Astrocyte (in vitro differentiated cells and primary cell): ENCODE measurements around the gene SNX22.

Experiments used
- CTCF ChIP-seq: IDR thresholded peaks from 2 replicates; pipeline ENCODE4 v1.5.1; 2011; ENCODE audit warnings: low read depth, mild to moderate bottlenecking, inconsistent platforms, low read length, moderate library complexity; ENCODE audit not compliant: insufficient read depth
- EZH2 ChIP-seq: IDR thresholded peaks from 2 replicates; pipeline ENCODE4 v1.6.1; 2012; ENCODE audit warnings: mild to moderate bottlenecking, low read length, inconsistent platforms; ENCODE audit not compliant: insufficient read depth

GRCh38 chr15:64155802-64156651, 4.5 kb downstream of the SNX22 start:
- TF ChIP-seq CTCF (no peak), EZH2 (no peak)
